ENCODE results near the gene ATP13A4.

GRCh38 chr3:193554811-193555210, at the start of gene ATP13A4:
- TF ChIP-seq ZNF274 (IDR thresholded peaks at IDR 0.05; ENCODE audit: low read depth, low read length) (no peak), SUZ12 (IDR thresholded peaks at IDR 0.05; ENCODE audit: extremely low read depth, insufficient read depth, insufficient read length) (no peak), YY1 (IDR thresholded peaks at IDR 0.05; ENCODE audit: insufficient read depth, insufficient read length) (no peak)
